B cell (primary cell): ENCODE results near the gene TRIM65. TPM values are rescaled to one million over a fixed set of nuclear protein-coding genes. Genes with fewer than 3 reads are reported as not detected.

ENCODE experiments used
- ATAC-seq: fragments of 200-7000 bp; cut with Tn5 transposase; one replicate; pipeline ENCODE4 v1.10.0; 2021; ENCODE audit warnings: low read depth, mild to moderate bottlenecking, moderate number of reproducible peaks, moderate library complexity
- CTCF ChIA-PET: fragments of 350-600 bp; sonication (Branson Sonifier 250); formaldehyde crosslinking; loops from one replicate; lab custom pipeline; 2021; ENCODE audit warnings: antibody characterized with exemption, inconsistent platforms; lab: Charles Lee
- POLR2A ChIA-PET: fragments of 350-600 bp; sonication (Branson Sonifier 250); formaldehyde crosslinking; loops from one replicate; lab custom pipeline; 2021; ENCODE audit warnings: antibody characterized with exemption; lab: Charles Lee
- DNase-seq: peaks from one replicate; pipeline ENCODE4 v3.0.0; 2013
- H2AFZ ChIP-seq: 2 replicates; pipeline ENCODE4 v1.6.1; 2012; ENCODE audit warnings: mild to moderate bottlenecking, low read depth, low read length; ENCODE audit not compliant: insufficient read depth, poor library complexity, severe bottlenecking
- H3K27ac ChIP-seq, 2 donors: 1 replicate in 1 of 2; 2 replicates in 1 of 2; pipeline ENCODE4 v1.5.1; 2012 to 2013; ENCODE audit warnings: low read length in 2 of 2, mild to moderate bottlenecking in 2 of 2, moderate library complexity in 1 of 2
- H3K27me3 ChIP-seq, 4 experiments: fragments of 200-600 bp in 1 of 4; sonication (generic) in 1 of 4; replicated peaks in 1 of 4; 1 replicate in 2 of 4; 2 replicates in 2 of 4; pipeline versions ENCODE4 v1.6.1 to v1.7.0; 2013 to 2016; ENCODE audit warnings: low read length in 3 of 4, mild to moderate bottlenecking in 2 of 4, mixed read lengths in 1 of 4, moderate library complexity in 1 of 4; ENCODE audit not compliant: insufficient read depth in 4 of 4, control insufficient read depth in 3 of 4; ENCODE audit errors: control extremely low read depth in 1 of 4
- H3K36me3 ChIP-seq, 2 experiments: replicated peaks in 1 of 2; 1 replicate in 1 of 2; 2 replicates in 1 of 2; pipeline versions ENCODE4 v1.6.1 to v1.7.1; 2013; ENCODE audit warnings: low read length in 1 of 2; ENCODE audit not compliant: insufficient read depth in 2 of 2, control insufficient read depth in 1 of 2; ENCODE audit errors: control extremely low read depth in 1 of 2, extremely low read depth in 1 of 2
- H3K4me1 ChIP-seq, 2 donors: fragments of 200-600 bp in 1 of 2; sonication (generic) in 1 of 2; 1 replicate in 1 of 2; 2 replicates in 1 of 2; pipeline versions ENCODE4 v1.5.1 to v1.6.1; 2013 to 2017; ENCODE audit warnings: low read length in 2 of 2; ENCODE audit not compliant: control insufficient read depth in 2 of 2, insufficient read depth in 2 of 2
- H3K4me2 ChIP-seq: replicated peaks from 2 replicates; pipeline ENCODE3; 2012; ENCODE audit warnings: mild to moderate bottlenecking, low read depth, low read length; ENCODE audit not compliant: poor library complexity, severe bottlenecking
- H3K4me3 ChIP-seq, 5 experiments: fragments of 200-600 bp in 1 of 5; sonication (generic) in 1 of 5; 1 replicate in 3 of 5; 2 replicates in 2 of 5; pipeline versions ENCODE4 v1.5.1 to v1.7.0; 2011 to 2016; ENCODE audit warnings: low read length in 4 of 5, mild to moderate bottlenecking in 4 of 5, low read depth in 2 of 5, control low read depth in 1 of 5, moderate library complexity in 1 of 5; ENCODE audit not compliant: insufficient read depth in 1 of 5; ENCODE audit errors: control extremely low read depth in 1 of 5, extremely low read depth in 1 of 5
- H3K79me2 ChIP-seq: fragments of 200-600 bp; sonication (generic); one replicate; pipeline ENCODE4 v1.6.0; 2016; ENCODE audit warnings: low read length; ENCODE audit not compliant: control insufficient read depth, insufficient read depth
- H3K9ac ChIP-seq: fragments of 200-600 bp; sonication (generic); 2 replicates; pipeline ENCODE4 v1.6.1; 2017; ENCODE audit warnings: mild to moderate bottlenecking, low read length, moderate library complexity
- H3K9me3 ChIP-seq, 3 donors: one replicate each; pipeline versions ENCODE4 v1.6.1 to v1.7.1; 2013; ENCODE audit warnings: low read length in 2 of 3; ENCODE audit not compliant: control insufficient read depth in 2 of 3, insufficient read depth in 1 of 3; ENCODE audit errors: control extremely low read depth in 1 of 3
- H4K20me1 ChIP-seq: 2 replicates; pipeline ENCODE4 v1.6.0; 2012; ENCODE audit warnings: mild to moderate bottlenecking, low read length; ENCODE audit not compliant: insufficient read depth, control insufficient read depth, poor library complexity, severe bottlenecking
- H3K27ac Mint-ChIP-seq: one replicate; pipeline ENCODE4 v1.8.0; 2021; ENCODE audit warnings: mixed read lengths
- H3K27me3 Mint-ChIP-seq: one replicate; pipeline ENCODE4 v1.8.0; 2021; ENCODE audit warnings: mixed read lengths
- H3K4me1 Mint-ChIP-seq: one replicate; pipeline ENCODE4 v1.8.0; 2021; ENCODE audit warnings: mixed read lengths
- H3K4me3 Mint-ChIP-seq: one replicate; pipeline ENCODE4 v1.8.0; 2021; ENCODE audit warnings: mixed read lengths
- H3K9me3 Mint-ChIP-seq: one replicate; pipeline ENCODE4 v1.8.0; 2022; ENCODE audit warnings: mixed read lengths; ENCODE audit not compliant: insufficient read depth
- EZH2 ChIP-seq: IDR thresholded peaks from 2 replicates; pipeline ENCODE4 v1.6.1; 2012; ENCODE audit warnings: borderline replicate concordance, low read depth, mild to moderate bottlenecking, moderate library complexity, low read length; ENCODE audit not compliant: insufficient read depth, poor library complexity, severe bottlenecking
- whole genome bisulfite sequencing: methylation state at CpG from one replicate; pipeline ENCODE4 v1.1.5; 2013; ENCODE audit warnings: missing lambda C conversion rate; ENCODE audit not compliant: insufficient coverage; 5-methylcytosine and 5-hydroxymethylcytosine counted together
- intact Hi-C: fragments of 100-400 bp; cut with micrococcal nuclease; formaldehyde crosslinking; loops from one replicate; pipeline ENCODE4 v1.10.0; 2022
- polyA plus RNA-seq: library from polyadenylated mRNA; depleted of rRNA; stranded (reverse); fragments of >200 nt; gene quantifications from 2 replicates; pipeline ENCODE4 v1.2.3, GENCODE V29; 2012
- total RNA-seq, 2 donors: library from RNA; stranded (reverse); fragments of 120-200 nt in 1 of 2; gene quantifications; 1 replicate in 1 of 2; 2 replicates in 1 of 2; pipeline versions ENCODE4 v1.2.3 to v1.2.4, GENCODE V29; 2013 to 2022
- TF ChIP-seq, protein P1 (sequence below): fragments of 200-600 bp; IDR thresholded peaks from one replicate; pipeline ENCODE4 v1.8.0; 2022; ENCODE audit warnings: antibody characterized with exemption, mild to moderate bottlenecking

TRIM65 gene
- total and polyA plus RNA-seq, 2 donors (not counting 1 experiment from before 2014, with no cell fraction given), result 16.8 to 40.7 TPM

DNA sequence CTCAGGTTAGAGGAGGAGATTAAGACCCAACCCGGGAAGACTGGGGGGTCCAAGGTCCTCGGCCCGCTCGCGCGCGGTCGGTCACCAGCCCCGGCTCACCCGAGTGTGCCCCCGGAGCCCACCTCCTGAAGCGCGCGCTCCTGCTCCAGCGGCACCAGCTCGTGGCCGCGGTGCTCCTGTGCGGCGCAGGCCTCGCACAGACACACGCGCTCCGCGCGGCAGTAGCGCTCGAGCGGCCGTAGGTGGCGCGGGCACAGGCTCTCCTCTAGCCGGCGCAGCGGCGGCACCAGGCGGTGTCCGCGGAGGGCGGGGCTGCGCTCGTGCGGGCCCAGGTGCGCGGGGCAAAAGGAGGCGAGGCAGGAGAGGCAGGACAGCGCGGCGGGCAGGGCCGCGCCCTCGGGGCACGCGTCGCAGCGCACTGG lies 19.0 kb downstream of the TRIM65 start:
- Histone ChIP-seq H3K79me2 (no peaks in the 10 kb centered on the region), H3K36me3 (no peaks in the 10 kb centered on the region), H3K27me3 (peaks cover 0 to 7% (median 1%) of the 10 kb centered on the region in 4 experiments), H3K4me2 (peak overlapping the region; percentile 98), H3K4me3 (peak overlapping the region in 4 of 5 experiments; percentile 46 to 69 (median 52)), H3K4me1 (peaks cover 30 to 39% of the 10 kb centered on the region in 2 donors), H3K9ac (peak overlapping the region; percentile 76), H2AFZ (peak overlapping the region; percentile 94), H4K20me1 (no peaks in the 10 kb centered on the region), H3K27ac (peak overlapping the region; percentile 44 to 55), H3K9me3 (no peaks in the 10 kb centered on the region)
- H3K4me3 Mint-ChIP-seq, result peak overlapping the region; percentile 90
- peak; percentile 77 for ATAC-seq
- peaks cover 4% of the 10 kb centered on the region for H3K27me3 Mint-ChIP-seq
- DNase-seq, result peak; percentile 87
- ChIA-PET POLR2A (interaction anchor here (0.8 to 3.3 kb wide), 7 partner anchors 19 to 113 kb away, joined by 3 to 24 read pairs (median 4); partner anchors contain the start of genes GALK1, MRPL38, TRIM65 and WBP2), CTCF (interaction anchor here (0.6 to 5.6 kb wide), 16 partner anchors 8 to 125 kb away, joined by 3 to 52 read pairs (median 6); partner anchors contain the start of genes GALK1, TRIM65, UNC13D and UNK)
- peaks cover 35% of the 10 kb centered on the region for H3K4me1 Mint-ChIP-seq
- intact Hi-C loops, result loop anchor here (2.0 to 5.0 kb wide), 2 partner anchors 27 to 35 kb away; partner anchors contain the start of genes MRPL38 and UNC13D
- peak overlapping the region; percentile 91 for H3K27ac Mint-ChIP-seq
- WGBS, result 1% methylated on average over 56 of the region's 56 CpGs
- no peaks in the 10 kb centered on the region for H3K9me3 Mint-ChIP-seq
- TF ChIP-seq, protein P1, sequence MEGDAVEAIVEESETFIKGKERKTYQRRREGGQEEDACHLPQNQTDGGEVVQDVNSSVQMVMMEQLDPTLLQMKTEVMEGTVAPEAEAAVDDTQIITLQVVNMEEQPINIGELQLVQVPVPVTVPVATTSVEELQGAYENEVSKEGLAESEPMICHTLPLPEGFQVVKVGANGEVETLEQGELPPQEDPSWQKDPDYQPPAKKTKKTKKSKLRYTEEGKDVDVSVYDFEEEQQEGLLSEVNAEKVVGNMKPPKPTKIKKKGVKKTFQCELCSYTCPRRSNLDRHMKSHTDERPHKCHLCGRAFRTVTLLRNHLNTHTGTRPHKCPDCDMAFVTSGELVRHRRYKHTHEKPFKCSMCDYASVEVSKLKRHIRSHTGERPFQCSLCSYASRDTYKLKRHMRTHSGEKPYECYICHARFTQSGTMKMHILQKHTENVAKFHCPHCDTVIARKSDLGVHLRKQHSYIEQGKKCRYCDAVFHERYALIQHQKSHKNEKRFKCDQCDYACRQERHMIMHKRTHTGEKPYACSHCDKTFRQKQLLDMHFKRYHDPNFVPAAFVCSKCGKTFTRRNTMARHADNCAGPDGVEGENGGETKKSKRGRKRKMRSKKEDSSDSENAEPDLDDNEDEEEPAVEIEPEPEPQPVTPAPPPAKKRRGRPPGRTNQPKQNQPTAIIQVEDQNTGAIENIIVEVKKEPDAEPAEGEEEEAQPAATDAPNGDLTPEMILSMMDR, result peak; percentile 73
- no peak for TF ChIP-seq EZH2
